PC-3 (cell line): ENCODE results near the gene LRRC39.
"Not testable (repeated sequence)": the region's sequence is repeated elsewhere in the genome, so short reads cannot be mapped to it uniquely, and the experiment has no call there.

Experiments used
- CTCF ChIP-seq: fragments of 300-600 bp; sonication (generic); conservative IDR thresholded peaks from 2 replicates; pipeline ENCODE4 v1.5.1; 2017; ENCODE audit warnings: antibody characterized with exemption, low read depth, mild to moderate bottlenecking, low read length
- EZH2phosphoT487 ChIP-seq: fragments of 300-600 bp; sonication (generic); IDR thresholded peaks from 2 replicates; pipeline ENCODE4 v1.6.1; 2018; ENCODE audit warnings: mild to moderate bottlenecking, antibody characterized with exemption, low read length, borderline replicate concordance

GRCh38 chr1:100202703-100203102 is 24.6 kb upstream of the LRRC39 start:
- TF ChIP-seq CTCF, EZH2phosphoT487: not testable (repeated sequence)
